HL-60 (cell line): ENCODE measurements around the gene NFILZ.

Experiments
- GABPA ChIP-seq: IDR thresholded peaks from 2 replicates; pipeline ENCODE4 v1.6.1; 2012; ENCODE audit warnings: low read depth
- POLR2AphosphoS5 ChIP-seq: IDR thresholded peaks from 2 replicates; pipeline ENCODE4 v1.6.1; 2012; ENCODE audit warnings: low read depth
- REST ChIP-seq: IDR thresholded peaks from 2 replicates; pipeline ENCODE4 v1.6.1; 2012; ENCODE audit warnings: low read depth; ENCODE audit not compliant: insufficient replicate concordance
- SPI1 ChIP-seq: IDR thresholded peaks from 2 replicates; pipeline ENCODE4 v1.6.1; 2012; ENCODE audit warnings: low read depth, mild to moderate bottlenecking, borderline replicate concordance
- TF ChIP-seq, protein P1 (sequence below): IDR thresholded peaks from one replicate; pipeline ENCODE4 v1.5.1; 2011; ENCODE audit warnings: low read length, control low read depth, inconsistent platforms; ENCODE audit not compliant: insufficient read depth

DNA sequence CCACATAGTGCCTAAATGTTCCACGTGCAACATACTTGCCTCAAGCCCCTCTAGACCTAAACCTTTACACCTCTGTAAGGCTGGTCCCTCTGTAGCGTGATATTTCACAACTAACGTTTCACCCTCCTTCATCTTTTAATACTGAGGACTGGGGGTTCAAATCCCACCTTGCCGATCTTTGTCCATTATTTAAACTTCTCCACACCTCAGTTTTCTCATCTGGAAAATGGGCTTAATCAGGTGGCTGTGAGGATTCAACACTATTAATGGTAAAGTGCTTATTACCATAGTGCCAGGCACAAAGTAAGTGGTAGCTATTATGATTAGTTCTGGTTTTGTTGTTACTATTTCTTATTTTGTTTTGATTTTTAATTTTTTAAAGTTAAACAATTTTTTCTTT lies 12.4 kb upstream of the NFILZ start:
- TF ChIP-seq, protein P1, sequence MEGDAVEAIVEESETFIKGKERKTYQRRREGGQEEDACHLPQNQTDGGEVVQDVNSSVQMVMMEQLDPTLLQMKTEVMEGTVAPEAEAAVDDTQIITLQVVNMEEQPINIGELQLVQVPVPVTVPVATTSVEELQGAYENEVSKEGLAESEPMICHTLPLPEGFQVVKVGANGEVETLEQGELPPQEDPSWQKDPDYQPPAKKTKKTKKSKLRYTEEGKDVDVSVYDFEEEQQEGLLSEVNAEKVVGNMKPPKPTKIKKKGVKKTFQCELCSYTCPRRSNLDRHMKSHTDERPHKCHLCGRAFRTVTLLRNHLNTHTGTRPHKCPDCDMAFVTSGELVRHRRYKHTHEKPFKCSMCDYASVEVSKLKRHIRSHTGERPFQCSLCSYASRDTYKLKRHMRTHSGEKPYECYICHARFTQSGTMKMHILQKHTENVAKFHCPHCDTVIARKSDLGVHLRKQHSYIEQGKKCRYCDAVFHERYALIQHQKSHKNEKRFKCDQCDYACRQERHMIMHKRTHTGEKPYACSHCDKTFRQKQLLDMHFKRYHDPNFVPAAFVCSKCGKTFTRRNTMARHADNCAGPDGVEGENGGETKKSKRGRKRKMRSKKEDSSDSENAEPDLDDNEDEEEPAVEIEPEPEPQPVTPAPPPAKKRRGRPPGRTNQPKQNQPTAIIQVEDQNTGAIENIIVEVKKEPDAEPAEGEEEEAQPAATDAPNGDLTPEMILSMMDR, result no peak
- TF ChIP-seq SPI1 (no peak), POLR2AphosphoS5 (no peak), REST (no peak), GABPA (no peak)
